ENCODE results near the gene HSPG2.
A peak's percentile ranks its signal among the peaks of the same experiment; 100 is the strongest.
"Not testable (repeated sequence)": the region's sequence is repeated elsewhere in the genome, so short reads cannot be mapped to it uniquely, and the experiment has no call there.

Gene HSPG2

GRCh38 chr1:21911205-21912001, 25.7 kb downstream of the HSPG2 start:
- DNase-seq = no peak

GRCh38 chr1:21910558-21911204, 26.4 kb downstream of the HSPG2 start:
- no peak for DNase-seq

GRCh38 chr1:21909787-21910503, 27.2 kb downstream of the HSPG2 start:
- no peak for DNase-seq

- DNase-seq = no peak
Observed at GRCh38 chr1:21909286-21909759, 27.8 kb downstream of the HSPG2 start.

GRCh38 chr1:21907737-21908534, 29.2 kb downstream of the HSPG2 start:
- DNase-seq = not testable (repeated sequence)

- DNase-seq = no peak
Observed at GRCh38 chr1:21907079-21907418, 30.1 kb downstream of the HSPG2 start.

- no peak for DNase-seq
Observed at GRCh38 chr1:21906173-21907078, 30.7 kb downstream of the HSPG2 start.

GRCh38 chr1:21904704-21905520, 32.2 kb downstream of the HSPG2 start:
- DNase-seq = peak; percentile 14

- no peak for DNase-seq
Observed at GRCh38 chr1:21904454-21904703, 32.7 kb downstream of the HSPG2 start.

GRCh38 chr1:21903638-21904453, 33.3 kb downstream of the HSPG2 start:
- DNase-seq = no peak

- DNase-seq = no peak
Observed at GRCh38 chr1:21902026-21903012, 34.8 kb downstream of the HSPG2 start.

- DNase-seq = no peak
Observed at GRCh38 chr1:21901473-21901847, 35.6 kb downstream of the HSPG2 start.

GRCh38 chr1:21900766-21901472, 36.2 kb downstream of the HSPG2 start:
- no peak for DNase-seq

GRCh38 chr1:21899987-21900386, 37.1 kb downstream of the HSPG2 start:
- no peak for DNase-seq

GRCh38 chr1:21899267-21899810, 37.8 kb downstream of the HSPG2 start:
- no peak for DNase-seq

GRCh38 chr1:21898326-21899200, 38.5 kb downstream of the HSPG2 start:
- DNase-seq = no peak

- DNase-seq = no peak
Observed at GRCh38 chr1:21897844-21898243, 39.3 kb downstream of the HSPG2 start.
